IPS DF 6.9 (cell line): ENCODE data around the gene KLHDC9.

Experiments used
- DNase-seq: peaks from one replicate; pipeline ENCODE4 v3.0.0-alpha.2; 2013; ENCODE audit warnings: low read depth, low spot score
- H3K27ac ChIP-seq: one replicate; pipeline ENCODE4 v1.5.1; 2013; ENCODE audit warnings: low read length, control low read depth
- H3K27me3 ChIP-seq: 2 replicates; pipeline ENCODE4 v1.6.1; 2013; ENCODE audit warnings: mild to moderate bottlenecking, low read length; ENCODE audit not compliant: control insufficient read depth, insufficient read depth
- H3K36me3 ChIP-seq: 2 replicates; pipeline ENCODE4 v1.6.1; 2013; ENCODE audit warnings: low read length; ENCODE audit not compliant: control insufficient read depth, insufficient read depth
- H3K4me1 ChIP-seq: 2 replicates; pipeline ENCODE4 v1.6.1; 2013; ENCODE audit warnings: low read length; ENCODE audit not compliant: control insufficient read depth, insufficient read depth
- H3K4me3 ChIP-seq: 2 replicates; pipeline ENCODE4 v1.5.1; 2013; ENCODE audit warnings: mild to moderate bottlenecking, low read length
- H3K9me3 ChIP-seq: 2 replicates; pipeline ENCODE4 v1.6.1; 2013; ENCODE audit warnings: low read length, inconsistent platforms; ENCODE audit not compliant: control insufficient read depth, insufficient read depth
- WGBS: extraction: QIAGEN DNeasy Blood & Tissue Kit; methylation state at CpG from one replicate; pipeline ENCODE4 v1.1.7; 2013; ENCODE audit warnings: mixed read lengths, missing lambda C conversion rate; ENCODE audit not compliant: insufficient read length, insufficient coverage; 5-methylcytosine and 5-hydroxymethylcytosine counted together

KLHDC9 gene

GRCh38 chr1:161076410-161076809 lies 21.8 kb upstream of the KLHDC9 start:
- Histone ChIP-seq H3K9me3 (no peaks in the 10 kb centered on the region), H3K27ac (no peak overlapping the region), H3K27me3 (no peaks in the 10 kb centered on the region), H3K4me3 (no peak overlapping the region), H3K4me1 (no peaks in the 10 kb centered on the region), H3K36me3 (no peaks in the 10 kb centered on the region)
- no peak for DNase-seq

- H3K4me1 ChIP-seq: no peaks in the 10 kb centered on the region
- no peaks in the 10 kb centered on the region for H3K36me3 ChIP-seq
- H3K4me3 ChIP-seq: no peak overlapping the region
- no peak overlapping the region for H3K27ac ChIP-seq
- H3K27me3 ChIP-seq: no peaks in the 10 kb centered on the region
- no peaks in the 10 kb centered on the region for H3K9me3 ChIP-seq
- DNase-seq: no peak
- WGBS: no CpG with 5 or more reads among the region's 9 CpGs
These were observed 20.7 kb upstream of the KLHDC9 start for GRCh38 chr1:161077426-161077825.

GRCh38 chr1:161079436-161080110 lies 18.6 kb upstream of the KLHDC9 start:
- Histone ChIP-seq H3K27ac (no peak overlapping the region), H3K4me1 (no peaks in the 10 kb centered on the region), H3K4me3 (no peak overlapping the region), H3K36me3 (no peaks in the 10 kb centered on the region), H3K9me3 (no peaks in the 10 kb centered on the region), H3K27me3 (no peaks in the 10 kb centered on the region)
- DNase-seq: no peak
- no CpG with 5 or more reads among the region's 41 CpGs for WGBS

- H3K27me3 ChIP-seq: no peaks in the 10 kb centered on the region
- H3K4me3 ChIP-seq: no peak overlapping the region
- no peak for DNase-seq
- no peaks in the 10 kb centered on the region for H3K9me3 ChIP-seq
- no peaks in the 10 kb centered on the region for H3K36me3 ChIP-seq
- no peak overlapping the region for H3K27ac ChIP-seq
- WGBS: no CpG with 5 or more reads among the region's 5 CpGs
- no peaks in the 10 kb centered on the region for H3K4me1 ChIP-seq
These were observed 17.4 kb upstream of the KLHDC9 start for GRCh38 chr1:161080441-161081405.

GRCh38 chr1:161081519-161081918 lies 16.6 kb upstream of the KLHDC9 start:
- no CpG with 5 or more reads among the region's 5 CpGs for WGBS
- no peak for DNase-seq
- no peak overlapping the region for H3K4me3 ChIP-seq
- H3K9me3 ChIP-seq: no peaks in the 10 kb centered on the region
- H3K27me3 ChIP-seq: no peaks in the 10 kb centered on the region
- H3K4me1 ChIP-seq: no peaks in the 10 kb centered on the region
- H3K27ac ChIP-seq: no peak overlapping the region
- H3K36me3 ChIP-seq: no peaks in the 10 kb centered on the region

GRCh38 chr1:161082483-161082882 lies 15.7 kb upstream of the KLHDC9 start:
- WGBS: no CpG with 5 or more reads among the region's 2 CpGs
- H3K4me1 ChIP-seq: no peaks in the 10 kb centered on the region
- no peak overlapping the region for H3K4me3 ChIP-seq
- DNase-seq: no peak
- no peaks in the 10 kb centered on the region for H3K27me3 ChIP-seq
- no peaks in the 10 kb centered on the region for H3K9me3 ChIP-seq
- H3K36me3 ChIP-seq: no peaks in the 10 kb centered on the region
- no peak overlapping the region for H3K27ac ChIP-seq

GRCh38 chr1:161082996-161083747 lies 15.0 kb upstream of the KLHDC9 start:
- Histone ChIP-seq H3K36me3 (no peaks in the 10 kb centered on the region), H3K4me3 (no peak overlapping the region), H3K27ac (no peak overlapping the region), H3K4me1 (no peaks in the 10 kb centered on the region), H3K9me3 (no peaks in the 10 kb centered on the region), H3K27me3 (no peaks in the 10 kb centered on the region)
- no CpG with 5 or more reads among the region's 8 CpGs for WGBS
- DNase-seq: no peak

GRCh38 chr1:161083748-161084596 lies 14.2 kb upstream of the KLHDC9 start:
- no peak for DNase-seq
- Histone ChIP-seq H3K4me1 (0 out of 2 replicates have a peak, but pooled peaks cover under 1% of the 10 kb centered on the region), H3K27me3 (no peaks in the 10 kb centered on the region), H3K36me3 (no peaks in the 10 kb centered on the region), H3K4me3 (no peak overlapping the region), H3K27ac (no peak overlapping the region), H3K9me3 (no peaks in the 10 kb centered on the region)
- WGBS: no CpG with 5 or more reads among the region's 10 CpGs

GRCh38 chr1:161084597-161084988 lies 13.6 kb upstream of the KLHDC9 start:
- 0 out of 2 replicates have a peak, but pooled peaks cover 2% of the 10 kb centered on the region for H3K4me1 ChIP-seq

More at GRCh38 chr1:161084597-161084988, 13.6 kb upstream of the KLHDC9 start:
- Histone ChIP-seq H3K27ac (no peak overlapping the region), H3K27me3 (no peaks in the 10 kb centered on the region), H3K4me3 (no peak overlapping the region), H3K9me3 (no peaks in the 10 kb centered on the region), H3K36me3 (no peaks in the 10 kb centered on the region)
- no CpG with 5 or more reads among the region's 1 CpG for WGBS
- no peak for DNase-seq
